NCI-H82 (cell line): Measurements from ENCODE around the gene ANAPC7.
"Not testable (repeated sequence)": the region's sequence is repeated elsewhere in the genome, so short reads cannot be mapped to it uniquely, and the experiment has no call there.

ENCODE experiments used
- DNase-seq: peaks from one replicate; lab custom pipeline; 2025; lab: John Stamatoyannopoulos, UW

The ANAPC7 gene

GRCh38 chr12:110348431-110349059 lies 55.0 kb downstream of the ANAPC7 start:
- DNase-seq = no peak

- no peak for DNase-seq
These were observed 55.7 kb downstream of the ANAPC7 start for GRCh38 chr12:110347767-110348166.

GRCh38 chr12:110345963-110346362 lies 57.5 kb downstream of the ANAPC7 start:
- DNase-seq = no peak

GRCh38 chr12:110345176-110345661 lies 58.3 kb downstream of the ANAPC7 start:
- no peak for DNase-seq

- DNase-seq = no peak
These were observed 58.9 kb downstream of the ANAPC7 start for GRCh38 chr12:110344657-110345056.

- no peak for DNase-seq
These were observed 59.6 kb downstream of the ANAPC7 start for GRCh38 chr12:110343736-110344555.

- peak; percentile 35 for DNase-seq
These were observed 60.4 kb downstream of the ANAPC7 start for GRCh38 chr12:110343114-110343513.

- no peak for DNase-seq
These were observed 61.4 kb downstream of the ANAPC7 start for GRCh38 chr12:110342157-110342556.

GRCh38 chr12:110340706-110341105 lies 62.8 kb downstream of the ANAPC7 start:
- no peak for DNase-seq

- not testable (repeated sequence) for DNase-seq
These were observed 63.2 kb downstream of the ANAPC7 start for GRCh38 chr12:110340261-110340660.

GRCh38 chr12:110339184-110339952 lies 64.1 kb downstream of the ANAPC7 start:
- DNase-seq = no peak

- peak; percentile 36 for DNase-seq
These were observed 64.8 kb downstream of the ANAPC7 start for GRCh38 chr12:110338754-110339153.

- DNase-seq = no peak
These were observed 65.4 kb downstream of the ANAPC7 start for GRCh38 chr12:110337912-110338710.

GRCh38 chr12:110335481-110336045 lies 67.9 kb downstream of the ANAPC7 start:
- no peak for DNase-seq

GRCh38 chr12:110333201-110333600 lies 70.3 kb downstream of the ANAPC7 start:
- no peak for DNase-seq

- no peak for DNase-seq
These were observed 73.0 kb downstream of the ANAPC7 start for GRCh38 chr12:110330544-110330943.

- DNase-seq = no peak
These were observed 73.4 kb downstream of the ANAPC7 start for GRCh38 chr12:110330124-110330523.

GRCh38 chr12:110329710-110330109 lies 73.8 kb downstream of the ANAPC7 start:
- no peak for DNase-seq
